Lower lobe of right lung (tissue), 2 donors: ENCODE data around the gene TYK2. TPM values are rescaled to one million over a fixed set of nuclear protein-coding genes. Genes with fewer than 3 reads are reported as not detected.

Source experiments
- ATAC-seq, 2 donors: fragments of 200-7000 bp; cut with Tn5 transposase; one replicate each; pipeline ENCODE4 v1.9.1; 2020 to 2022; ENCODE audit warnings: mild to moderate bottlenecking in 2 of 2, moderate library complexity in 2 of 2
- DNase-seq: peaks from one replicate; pipeline ENCODE4 v3.0.0-alpha.2; 2020
- H3K27ac ChIP-seq: fragments of 200-600 bp; one replicate; pipeline ENCODE4 v1.8.0; 2022
- H3K27me3 ChIP-seq: fragments of 200-600 bp; one replicate; pipeline ENCODE4 v1.8.0; 2022; ENCODE audit warnings: low read depth
- H3K36me3 ChIP-seq: fragments of 200-600 bp; one replicate; pipeline ENCODE4 v1.8.0; 2022; ENCODE audit warnings: mild to moderate bottlenecking
- H3K4me1 ChIP-seq: fragments of 200-600 bp; one replicate; pipeline ENCODE4 v1.8.0; 2022
- H3K4me3 ChIP-seq: fragments of 200-600 bp; one replicate; pipeline ENCODE4 v1.8.0; 2022; ENCODE audit warnings: mild to moderate bottlenecking
- H3K9me3 ChIP-seq: fragments of 200-600 bp; one replicate; pipeline ENCODE4 v1.8.0; 2022
- intact Hi-C: fragments of 100-400 bp; cut with DNase I; formaldehyde crosslinking; loops from one replicate; pipeline ENCODE4 v1.11.0; 2022
- total RNA-seq: library from RNA; stranded (reverse); fragmentation: NEBNext Ultra II Directional; extraction: Animal tissue kit (Norgen Biotek cat#: 25700); gene quantifications from one replicate; pipeline ENCODE4 v1.2.1, GENCODE V29; 2021
- TF ChIP-seq, protein P1 (sequence below): fragments of 200-600 bp; IDR thresholded peaks from one replicate; pipeline ENCODE4 v1.8.0; 2022; ENCODE audit warnings: antibody characterized with exemption, mild to moderate bottlenecking
- donor health status: DM: no; HTN: yes; CAD: no; lungs with severe emphysema.

The TYK2 gene
- total RNA-seq, 1 donor from 2014 or later, result 164 TPM

DNA sequence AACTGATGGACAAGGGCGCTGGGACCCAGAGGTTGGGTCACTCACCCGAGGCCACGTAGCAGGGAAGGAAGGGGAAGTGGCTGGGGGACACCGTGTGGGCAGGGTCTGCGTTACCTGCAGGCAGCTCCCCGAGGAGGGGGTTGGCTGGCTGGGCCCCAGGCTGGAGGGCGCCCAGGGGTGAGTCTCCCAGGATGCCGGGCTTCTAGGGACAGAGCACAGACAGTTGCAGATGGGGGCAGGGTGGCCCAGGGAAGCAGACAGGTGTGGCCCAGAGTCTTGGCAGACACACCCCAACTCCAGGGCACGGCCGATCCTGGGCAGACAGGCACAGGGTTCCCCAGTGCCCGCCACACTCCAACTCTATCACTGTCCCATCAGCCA lies 59.0 kb downstream of the TYK2 start:
- DNase-seq, result no peak
- no peak for ATAC-seq
- H3K36me3 ChIP-seq, result peaks cover 99% of the 10 kb centered on the region
- no peaks in the 10 kb centered on the region for H3K27me3 ChIP-seq
- intact Hi-C loops, result no loop called here
- no peak overlapping the region for H3K27ac ChIP-seq
- H3K9me3 ChIP-seq, result no peaks in the 10 kb centered on the region
- no peak overlapping the region for H3K4me3 ChIP-seq
- TF ChIP-seq, protein P1, sequence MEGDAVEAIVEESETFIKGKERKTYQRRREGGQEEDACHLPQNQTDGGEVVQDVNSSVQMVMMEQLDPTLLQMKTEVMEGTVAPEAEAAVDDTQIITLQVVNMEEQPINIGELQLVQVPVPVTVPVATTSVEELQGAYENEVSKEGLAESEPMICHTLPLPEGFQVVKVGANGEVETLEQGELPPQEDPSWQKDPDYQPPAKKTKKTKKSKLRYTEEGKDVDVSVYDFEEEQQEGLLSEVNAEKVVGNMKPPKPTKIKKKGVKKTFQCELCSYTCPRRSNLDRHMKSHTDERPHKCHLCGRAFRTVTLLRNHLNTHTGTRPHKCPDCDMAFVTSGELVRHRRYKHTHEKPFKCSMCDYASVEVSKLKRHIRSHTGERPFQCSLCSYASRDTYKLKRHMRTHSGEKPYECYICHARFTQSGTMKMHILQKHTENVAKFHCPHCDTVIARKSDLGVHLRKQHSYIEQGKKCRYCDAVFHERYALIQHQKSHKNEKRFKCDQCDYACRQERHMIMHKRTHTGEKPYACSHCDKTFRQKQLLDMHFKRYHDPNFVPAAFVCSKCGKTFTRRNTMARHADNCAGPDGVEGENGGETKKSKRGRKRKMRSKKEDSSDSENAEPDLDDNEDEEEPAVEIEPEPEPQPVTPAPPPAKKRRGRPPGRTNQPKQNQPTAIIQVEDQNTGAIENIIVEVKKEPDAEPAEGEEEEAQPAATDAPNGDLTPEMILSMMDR, result no peak
- H3K4me1 ChIP-seq, result no peaks in the 10 kb centered on the region

DNA sequence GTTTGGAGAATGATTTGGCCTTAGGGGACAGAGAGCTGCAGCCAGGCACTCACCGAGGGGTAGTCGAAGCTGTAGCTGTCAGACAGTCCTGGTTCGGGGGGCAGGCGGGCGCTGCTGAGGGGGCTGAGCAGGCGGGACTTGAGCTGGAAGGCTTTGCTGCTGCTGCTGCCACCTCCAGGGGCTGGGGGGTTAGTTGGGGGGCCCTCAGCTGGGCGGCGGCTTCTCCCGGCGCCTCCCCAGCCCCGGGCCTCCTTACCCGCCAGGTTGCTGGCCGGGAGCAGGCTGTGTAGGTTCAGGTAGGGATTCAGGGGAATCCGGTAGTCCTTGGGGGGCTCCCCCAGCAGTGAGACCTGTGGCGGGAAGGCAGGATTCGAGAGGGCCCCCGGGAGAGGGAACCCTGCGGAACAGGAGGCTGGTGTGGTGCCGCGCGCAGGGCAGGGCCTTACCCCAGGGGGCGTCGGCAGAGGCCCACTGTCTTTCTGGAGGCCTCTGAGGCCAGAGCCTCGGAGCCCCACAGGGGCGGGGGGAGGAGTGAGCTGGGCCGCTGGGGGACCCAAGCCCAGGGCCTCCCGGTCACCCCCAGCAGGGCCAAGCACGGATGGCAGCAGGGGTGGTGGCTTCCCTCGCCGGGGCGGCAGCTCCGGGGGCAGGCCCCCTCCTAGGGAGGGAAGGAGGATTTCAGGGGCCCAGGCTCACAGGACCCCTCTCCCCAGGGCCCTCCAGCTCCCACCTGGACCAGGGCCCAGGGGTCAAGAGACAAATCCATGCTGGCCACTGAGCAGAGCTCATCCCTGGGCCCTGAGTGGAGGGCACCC lies 59.6 kb downstream of the TYK2 start:
- no peak for DNase-seq
- no peak for ATAC-seq
- Histone ChIP-seq H3K4me3 (no peak overlapping the region), H3K4me1 (peaks cover 5% of the 10 kb centered on the region), H3K27me3 (no peaks in the 10 kb centered on the region), H3K9me3 (no peaks in the 10 kb centered on the region), H3K27ac (no peak overlapping the region), H3K36me3 (peaks cover 93% of the 10 kb centered on the region)
- TF ChIP-seq, protein P1, result no peak
- intact Hi-C loops, result no loop called here

DNA sequence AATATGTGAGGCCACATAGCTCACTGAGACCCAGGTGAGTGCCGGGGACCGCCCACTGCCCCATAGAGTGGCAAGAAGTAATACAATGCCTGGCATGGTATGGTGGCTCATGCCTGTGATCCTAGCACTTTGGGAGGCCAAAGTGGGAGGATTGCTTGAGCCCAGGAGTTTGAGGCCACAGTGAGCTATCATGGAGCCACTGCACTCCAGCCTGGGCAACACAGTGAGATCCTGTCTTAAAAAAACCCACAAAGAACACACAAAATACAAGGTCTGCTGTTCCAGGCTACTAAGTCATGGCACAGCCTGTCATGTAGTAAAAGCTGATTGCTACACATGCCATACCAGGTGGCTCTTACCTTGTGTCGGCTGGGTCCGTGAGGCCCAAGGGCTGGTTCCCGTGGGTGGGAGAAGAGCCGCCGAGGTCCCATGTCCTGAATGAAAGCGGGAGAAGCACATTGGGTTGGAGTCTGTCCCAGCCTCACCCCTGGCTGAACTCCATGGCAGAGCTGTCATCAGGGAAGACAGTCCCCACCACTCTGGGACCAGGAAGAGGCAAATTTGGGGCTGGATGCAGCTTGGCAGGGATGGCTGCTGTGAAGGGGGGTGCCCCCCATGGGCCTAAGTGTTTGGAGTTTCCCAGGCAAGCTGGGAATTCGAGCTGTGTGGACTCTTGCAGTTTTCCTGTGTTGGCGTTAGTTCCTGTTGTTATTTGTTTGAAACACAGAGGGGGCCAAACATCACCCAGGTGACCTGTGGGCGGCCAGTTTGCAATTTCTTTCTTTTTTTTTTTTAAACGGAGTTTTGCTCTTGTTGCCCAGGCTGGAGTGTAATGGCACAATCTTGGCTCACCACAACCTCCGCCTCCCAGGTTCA lies 61.3 kb downstream of the TYK2 start:
- DNase-seq (no peak), ATAC-seq (no peak)
- TF ChIP-seq, protein P1, result no peak
- Histone ChIP-seq H3K36me3 (peaks cover 76% of the 10 kb centered on the region), H3K4me1 (peaks cover 16% of the 10 kb centered on the region), H3K9me3 (no peaks in the 10 kb centered on the region), H3K4me3 (no peak overlapping the region), H3K27ac (no peak overlapping the region), H3K27me3 (no peaks in the 10 kb centered on the region)
- intact Hi-C loops, result no loop called here

DNA sequence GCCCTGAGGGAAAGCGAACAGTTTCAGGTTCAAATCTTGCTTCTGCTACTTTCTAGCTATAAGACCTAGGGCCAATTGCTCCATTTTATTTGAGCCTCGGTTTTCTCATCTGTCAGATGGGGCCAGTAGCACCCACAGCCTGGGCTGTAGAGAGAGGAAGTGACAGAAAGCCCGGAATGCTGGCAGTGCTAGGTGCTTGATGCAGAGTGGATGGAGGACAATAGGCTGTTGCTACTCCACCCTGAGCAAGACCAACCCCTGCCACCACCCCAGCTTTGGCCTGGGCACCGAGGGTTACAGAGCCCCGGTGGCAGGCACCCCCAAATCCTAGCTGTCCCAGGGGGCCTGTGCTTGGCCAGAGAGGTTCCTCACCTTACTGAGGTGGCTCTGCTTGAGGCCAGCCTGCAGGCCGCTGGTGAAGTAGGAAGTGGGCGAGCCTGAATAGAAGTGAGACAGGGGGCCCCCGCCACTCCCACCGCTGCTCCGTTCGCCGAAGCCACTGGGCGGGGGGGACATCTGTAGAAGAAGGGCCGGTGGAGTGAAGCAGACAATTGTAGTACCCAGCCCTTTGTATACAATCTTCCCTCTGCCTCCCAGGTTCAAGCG lies 62.4 kb downstream of the TYK2 start:
- TF ChIP-seq, protein P1, result no peak
- H3K36me3 ChIP-seq, result peaks cover 65% of the 10 kb centered on the region
- no peak overlapping the region for H3K4me3 ChIP-seq
- ATAC-seq (no peak), DNase-seq (no peak)
- no peaks in the 10 kb centered on the region for H3K27me3 ChIP-seq
- intact Hi-C loops, result no loop called here
- no peaks in the 10 kb centered on the region for H3K9me3 ChIP-seq
- peaks cover 16% of the 10 kb centered on the region for H3K4me1 ChIP-seq
- H3K27ac ChIP-seq, result no peak overlapping the region

DNA sequence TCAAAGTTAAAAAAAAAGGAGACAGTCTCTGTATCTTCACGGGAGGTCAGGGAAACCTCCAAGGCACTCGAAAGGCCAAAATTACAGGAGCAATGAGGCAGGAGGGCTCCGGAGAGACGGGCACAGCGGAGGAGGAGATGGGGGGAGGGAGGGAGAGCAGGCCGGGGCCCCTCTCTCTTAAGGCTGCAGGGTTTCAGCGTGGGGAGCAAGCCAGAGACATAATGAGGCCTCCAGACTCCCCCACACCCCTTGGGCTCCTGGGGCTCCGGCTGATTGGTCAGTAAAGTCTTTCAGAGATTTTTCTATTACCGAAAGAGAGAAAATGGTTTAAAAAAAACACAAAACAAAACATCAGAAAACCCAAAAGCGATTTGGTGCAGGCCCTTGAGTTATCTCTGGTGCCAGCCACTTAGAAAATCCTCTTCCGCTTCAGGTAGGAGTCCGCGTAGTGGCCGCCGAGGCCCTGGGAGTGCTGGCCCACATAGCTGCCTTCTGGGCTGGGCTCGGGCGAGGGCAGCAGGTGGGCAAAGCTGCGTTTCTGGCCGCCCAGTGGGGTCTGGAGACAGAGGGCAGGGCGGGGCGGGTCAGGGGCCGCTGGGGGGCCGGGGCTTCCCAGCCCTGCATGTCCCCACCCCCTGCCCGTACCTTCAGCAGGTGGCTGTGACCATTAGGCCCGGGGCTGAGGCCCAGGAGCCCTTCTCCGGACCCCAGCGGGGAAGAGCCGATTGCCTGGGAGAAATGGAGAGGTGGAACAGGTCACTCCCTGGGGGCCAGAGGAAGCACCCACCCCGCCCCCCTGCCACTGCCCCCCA lies 63.1 kb downstream of the TYK2 start:
- Histone ChIP-seq H3K4me3 (no peak overlapping the region), H3K27me3 (no peaks in the 10 kb centered on the region), H3K27ac (no peak overlapping the region), H3K36me3 (peaks cover 58% of the 10 kb centered on the region), H3K4me1 (peaks cover 16% of the 10 kb centered on the region), H3K9me3 (no peaks in the 10 kb centered on the region)
- TF ChIP-seq, protein P1, result no peak
- intact Hi-C loops, result no loop called here
- ATAC-seq (no peak), DNase-seq (no peak)
